Measurements from ENCODE around the gene PCIF1. TPM values are rescaled to one million over a fixed set of nuclear protein-coding genes. Genes with fewer than 3 reads are reported as not detected.
A peak's percentile ranks its signal among the peaks of the same experiment; 100 is the strongest.

Gene PCIF1
- total and polyA plus RNA-seq, 9 of the 15 experiments (the other 6 are each of a cell fraction or from before 2014, with no cell fraction given): 5.8 to 29.4 (median 11.3) TPM

DNA sequence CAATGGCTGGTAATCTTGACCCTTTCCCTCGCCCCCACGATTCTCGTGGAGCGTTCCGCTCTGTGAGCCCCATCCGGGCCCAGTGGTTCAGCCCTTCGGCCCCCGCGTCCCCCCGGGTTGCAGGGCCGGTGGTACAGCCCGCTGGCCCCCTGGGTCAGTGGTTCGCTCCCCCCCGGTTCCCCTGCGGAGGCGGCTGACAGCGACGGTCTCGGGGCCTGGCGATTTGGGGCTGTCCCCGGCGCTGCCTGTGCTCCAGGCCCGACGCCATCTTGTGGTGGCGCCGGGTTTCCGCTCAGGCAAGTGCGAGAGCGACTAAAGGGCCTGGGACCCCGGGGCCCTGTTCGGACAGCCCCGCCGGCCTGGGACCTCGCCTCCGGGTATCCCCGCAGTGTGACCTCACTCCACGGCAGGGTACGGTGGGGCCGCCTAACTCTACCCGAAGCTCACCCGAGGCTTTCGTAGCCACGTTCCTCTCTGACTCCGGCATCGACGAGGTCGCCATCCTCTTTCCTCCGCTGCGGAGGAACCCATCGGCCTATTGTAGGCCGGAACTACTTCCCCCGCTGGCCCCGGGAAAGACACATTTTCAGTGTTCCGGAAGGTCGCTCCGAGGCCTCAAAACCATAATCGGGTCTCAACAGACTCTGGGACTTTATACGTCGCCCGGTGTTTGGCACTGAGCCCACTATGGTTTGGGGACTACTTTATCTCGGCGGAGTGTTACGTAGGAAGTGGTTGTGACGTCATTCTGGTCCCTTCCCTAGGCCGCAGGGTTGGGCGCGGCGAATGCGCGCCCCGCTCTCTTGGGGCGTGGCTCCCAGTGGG is 37.4 kb downstream of the PCIF1 start, which contains the start of gene ZNF335 (continued):
- TF ChIP-seq, protein P1, sequence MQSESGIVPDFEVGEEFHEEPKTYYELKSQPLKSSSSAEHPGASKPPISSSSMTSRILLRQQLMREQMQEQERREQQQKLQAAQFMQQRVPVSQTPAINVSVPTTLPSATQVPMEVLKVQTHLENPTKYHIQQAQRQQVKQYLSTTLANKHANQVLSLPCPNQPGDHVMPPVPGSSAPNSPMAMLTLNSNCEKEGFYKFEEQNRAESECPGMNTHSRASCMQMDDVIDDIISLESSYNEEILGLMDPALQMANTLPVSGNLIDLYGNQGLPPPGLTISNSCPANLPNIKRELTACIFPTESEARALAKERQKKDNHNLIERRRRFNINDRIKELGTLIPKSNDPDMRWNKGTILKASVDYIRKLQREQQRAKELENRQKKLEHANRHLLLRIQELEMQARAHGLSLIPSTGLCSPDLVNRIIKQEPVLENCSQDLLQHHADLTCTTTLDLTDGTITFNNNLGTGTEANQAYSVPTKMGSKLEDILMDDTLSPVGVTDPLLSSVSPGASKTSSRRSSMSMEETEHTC (IDR thresholded peaks at IDR 0.05): no peak
- TF ChIP-seq XRCC5 (IDR thresholded peaks at IDR 0.05; ENCODE audit: low read depth, low read length) (peak; percentile 62; the same call in 1 of the 2 replicates), MCM5 (IDR thresholded peaks at IDR 0.05; ENCODE audit: low read depth) (no peak), STAT5B (CRISPR knock-in tag; IDR thresholded peaks at IDR 0.05) (no peak), JUNB (CRISPR knock-in tag; conservative IDR thresholded peaks at IDR 0.05) (peak; percentile 93), ZNF830 (CRISPR knock-in tag; IDR thresholded peaks at IDR 0.05) (no peak), SRF (CRISPR knock-in tag; IDR thresholded peaks at IDR 0.05) (0 out of 4 replicates have a peak, but pooled peaks of 1 of the 2 experiments have one; percentile 46), ZFX (CRISPR knock-in tag; IDR thresholded peaks at IDR 0.05) (peak; percentile 91), CCNT2 (IDR thresholded peaks at IDR 0.05; ENCODE audit: borderline replicate concordance, extremely low read depth, insufficient read length, low read depth, low read length) (peak; percentile 80), ZZZ3 (IDR thresholded peaks at IDR 0.05) (peak; percentile 93), KLF10 (CRISPR knock-in tag; IDR thresholded peaks at IDR 0.05) (no peak), ZNF717 (CRISPR knock-in tag; IDR thresholded peaks at IDR 0.05) (no peak), MYBL2 (IDR thresholded peaks at IDR 0.05; ENCODE audit: low read depth) (no peak), MYBL2 (CRISPR knock-in tag; IDR thresholded peaks at IDR 0.05; ENCODE audit: borderline replicate concordance) (no peak), SMARCE1 (IDR thresholded peaks at IDR 0.05) (0 out of 2 replicates have a peak, but pooled peaks have one; percentile 4), PCBP1 (IDR thresholded peaks at IDR 0.05; ENCODE audit: low read depth, low read length, poor library complexity, severe bottlenecking) (peak; percentile 96)
- TF ChIP-seq, protein P2, sequence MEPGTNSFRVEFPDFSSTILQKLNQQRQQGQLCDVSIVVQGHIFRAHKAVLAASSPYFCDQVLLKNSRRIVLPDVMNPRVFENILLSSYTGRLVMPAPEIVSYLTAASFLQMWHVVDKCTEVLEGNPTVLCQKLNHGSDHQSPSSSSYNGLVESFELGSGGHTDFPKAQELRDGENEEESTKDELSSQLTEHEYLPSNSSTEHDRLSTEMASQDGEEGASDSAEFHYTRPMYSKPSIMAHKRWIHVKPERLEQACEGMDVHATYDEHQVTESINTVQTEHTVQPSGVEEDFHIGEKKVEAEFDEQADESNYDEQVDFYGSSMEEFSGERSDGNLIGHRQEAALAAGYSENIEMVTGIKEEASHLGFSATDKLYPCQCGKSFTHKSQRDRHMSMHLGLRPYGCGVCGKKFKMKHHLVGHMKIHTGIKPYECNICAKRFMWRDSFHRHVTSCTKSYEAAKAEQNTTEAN (CRISPR knock-in tag; IDR thresholded peaks at IDR 0.05): peak; percentile 78; the same call in 1 of the 2 replicates
- TF ChIP-seq, protein P3, sequence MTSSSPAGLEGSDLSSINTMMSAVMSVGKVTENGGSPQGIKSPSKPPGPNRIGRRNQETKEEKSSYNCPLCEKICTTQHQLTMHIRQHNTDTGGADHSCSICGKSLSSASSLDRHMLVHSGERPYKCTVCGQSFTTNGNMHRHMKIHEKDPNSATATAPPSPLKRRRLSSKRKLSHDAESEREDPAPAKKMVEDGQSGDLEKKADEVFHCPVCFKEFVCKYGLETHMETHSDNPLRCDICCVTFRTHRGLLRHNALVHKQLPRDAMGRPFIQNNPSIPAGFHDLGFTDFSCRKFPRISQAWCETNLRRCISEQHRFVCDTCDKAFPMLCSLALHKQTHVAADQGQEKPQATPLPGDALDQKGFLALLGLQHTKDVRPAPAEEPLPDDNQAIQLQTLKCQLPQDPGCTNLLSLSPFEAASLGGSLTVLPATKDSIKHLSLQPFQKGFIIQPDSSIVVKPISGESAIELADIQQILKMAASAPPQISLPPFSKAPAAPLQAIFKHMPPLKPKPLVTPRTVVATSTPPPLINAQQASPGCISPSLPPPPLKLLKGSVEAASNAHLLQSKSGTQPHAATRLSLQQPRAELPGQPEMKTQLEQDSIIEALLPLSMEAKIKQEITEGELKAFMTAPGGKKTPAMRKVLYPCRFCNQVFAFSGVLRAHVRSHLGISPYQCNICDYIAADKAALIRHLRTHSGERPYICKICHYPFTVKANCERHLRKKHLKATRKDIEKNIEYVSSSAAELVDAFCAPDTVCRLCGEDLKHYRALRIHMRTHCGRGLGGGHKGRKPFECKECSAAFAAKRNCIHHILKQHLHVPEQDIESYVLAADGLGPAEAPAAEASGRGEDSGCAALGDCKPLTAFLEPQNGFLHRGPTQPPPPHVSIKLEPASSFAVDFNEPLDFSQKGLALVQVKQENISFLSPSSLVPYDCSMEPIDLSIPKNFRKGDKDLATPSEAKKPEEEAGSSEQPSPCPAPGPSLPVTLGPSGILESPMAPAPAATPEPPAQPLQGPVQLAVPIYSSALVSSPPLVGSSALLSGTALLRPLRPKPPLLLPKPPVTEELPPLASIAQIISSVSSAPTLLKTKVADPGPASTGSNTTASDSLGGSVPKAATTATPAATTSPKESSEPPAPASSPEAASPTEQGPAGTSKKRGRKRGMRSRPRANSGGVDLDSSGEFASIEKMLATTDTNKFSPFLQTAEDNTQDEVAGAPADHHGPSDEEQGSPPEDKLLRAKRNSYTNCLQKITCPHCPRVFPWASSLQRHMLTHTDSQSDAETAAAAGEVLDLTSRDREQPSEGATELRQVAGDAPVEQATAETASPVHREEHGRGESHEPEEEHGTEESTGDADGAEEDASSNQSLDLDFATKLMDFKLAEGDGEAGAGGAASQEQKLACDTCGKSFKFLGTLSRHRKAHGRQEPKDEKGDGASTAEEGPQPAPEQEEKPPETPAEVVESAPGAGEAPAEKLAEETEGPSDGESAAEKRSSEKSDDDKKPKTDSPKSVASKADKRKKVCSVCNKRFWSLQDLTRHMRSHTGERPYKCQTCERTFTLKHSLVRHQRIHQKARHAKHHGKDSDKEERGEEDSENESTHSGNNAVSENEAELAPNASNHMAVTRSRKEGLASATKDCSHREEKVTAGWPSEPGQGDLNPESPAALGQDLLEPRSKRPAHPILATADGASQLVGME (CRISPR knock-in tag; IDR thresholded peaks at IDR 0.05): peak; percentile 82; the same call in 1 of the 2 replicates
- TF ChIP-seq, protein P4, sequence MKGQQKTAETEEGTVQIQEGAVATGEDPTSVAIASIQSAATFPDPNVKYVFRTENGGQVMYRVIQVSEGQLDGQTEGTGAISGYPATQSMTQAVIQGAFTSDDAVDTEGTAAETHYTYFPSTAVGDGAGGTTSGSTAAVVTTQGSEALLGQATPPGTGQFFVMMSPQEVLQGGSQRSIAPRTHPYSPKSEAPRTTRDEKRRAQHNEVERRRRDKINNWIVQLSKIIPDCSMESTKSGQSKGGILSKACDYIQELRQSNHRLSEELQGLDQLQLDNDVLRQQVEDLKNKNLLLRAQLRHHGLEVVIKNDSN (CRISPR knock-in tag; IDR thresholded peaks at IDR 0.05): peak; percentile 53; the same call in 1 of the 2 replicates

Measured in K562 (cell line).